ENCODE measurements around the gene UPP2.

UPP2 gene

GRCh38 chr2:158101384-158101926 lies at the start of gene UPP2:
Gene UPP2, plus strand, starts transcription at chr2:158101876. Its CDS starts 188 bp downstream, at chr2:158102064.
- DNase-seq (ENCODE audit: low spot score), result no peak

- DNase-seq (ENCODE audit: low spot score), result no peak
These were observed 48.9 kb upstream of the UPP2 start for GRCh38 chr2:158052761-158053160.

GRCh38 chr2:158056875-158057274 lies 44.8 kb upstream of the UPP2 start:
- no peak for DNase-seq (ENCODE audit: low spot score)

GRCh38 chr2:158060160-158060834 lies 41.4 kb upstream of the UPP2 start:
- DNase-seq (ENCODE audit: low spot score), result no peak

GRCh38 chr2:158060835-158061435 lies 40.7 kb upstream of the UPP2 start:
- DNase-seq (ENCODE audit: low spot score), result no peak

- DNase-seq (ENCODE audit: low spot score), result no peak
These were observed 39.9 kb upstream of the UPP2 start for GRCh38 chr2:158061763-158062162.

- DNase-seq (ENCODE audit: low spot score), result no peak
These were observed 35.5 kb upstream of the UPP2 start for GRCh38 chr2:158066046-158066713.

GRCh38 chr2:158071018-158071417 lies 30.7 kb upstream of the UPP2 start:
- no peak for DNase-seq (ENCODE audit: low spot score)

GRCh38 chr2:158072361-158072760 lies 29.3 kb upstream of the UPP2 start:
- no peak for DNase-seq (ENCODE audit: low spot score)

GRCh38 chr2:158079672-158080071 lies 22.0 kb upstream of the UPP2 start:
- no peak for DNase-seq (ENCODE audit: low spot score)

GRCh38 chr2:158088093-158088492 lies 13.6 kb upstream of the UPP2 start:
- DNase-seq (ENCODE audit: low spot score), result no peak

- no peak for DNase-seq (ENCODE audit: low spot score)
These were observed 12.4 kb upstream of the UPP2 start for GRCh38 chr2:158089322-158089721.

- DNase-seq (ENCODE audit: low spot score), result no peak
These were observed 10.0 kb upstream of the UPP2 start for GRCh38 chr2:158091647-158092046.

GRCh38 chr2:158094487-158095092 lies 7.1 kb upstream of the UPP2 start:
- no peak for DNase-seq (ENCODE audit: low spot score)

GRCh38 chr2:158095269-158095668 lies 6.4 kb upstream of the UPP2 start:
- no peak for DNase-seq (ENCODE audit: low spot score)

- DNase-seq (ENCODE audit: low spot score), result no peak
These were observed 5.8 kb upstream of the UPP2 start for GRCh38 chr2:158095912-158096311.

- DNase-seq (ENCODE audit: low spot score), result no peak
These were observed 4.2 kb upstream of the UPP2 start for GRCh38 chr2:158097481-158097880.

GRCh38 chr2:158098178-158098577 lies 3.5 kb upstream of the UPP2 start:
- no peak for DNase-seq (ENCODE audit: low spot score)

GRCh38 chr2:158099716-158100115 lies 2.0 kb upstream of the UPP2 start:
- DNase-seq (ENCODE audit: low spot score), result no peak

- DNase-seq (ENCODE audit: low spot score), result no peak
These were observed 1.3 kb upstream of the UPP2 start for GRCh38 chr2:158100411-158100810.

GRCh38 chr2:158102446-158102845 lies 770 bp downstream of the UPP2 start:
- no peak for DNase-seq (ENCODE audit: low spot score)

- DNase-seq (ENCODE audit: low spot score), result no peak
These were observed 1.8 kb downstream of the UPP2 start for GRCh38 chr2:158103411-158104012.
